Activated gamma-delta T cell treated with Interleukin-2 at 50 U/mL for 16 hours (primary cell): ENCODE data around the gene ASPRV1.

Experiments used
- DNase-seq: peaks from one replicate; pipeline ENCODE4 v3.0.0-alpha.2; 2020

ASPRV1 gene

GRCh38 chr2:69988086-69988635 lies 26.7 kb upstream of the ASPRV1 start:
- DNase-seq = no peak

DNA sequence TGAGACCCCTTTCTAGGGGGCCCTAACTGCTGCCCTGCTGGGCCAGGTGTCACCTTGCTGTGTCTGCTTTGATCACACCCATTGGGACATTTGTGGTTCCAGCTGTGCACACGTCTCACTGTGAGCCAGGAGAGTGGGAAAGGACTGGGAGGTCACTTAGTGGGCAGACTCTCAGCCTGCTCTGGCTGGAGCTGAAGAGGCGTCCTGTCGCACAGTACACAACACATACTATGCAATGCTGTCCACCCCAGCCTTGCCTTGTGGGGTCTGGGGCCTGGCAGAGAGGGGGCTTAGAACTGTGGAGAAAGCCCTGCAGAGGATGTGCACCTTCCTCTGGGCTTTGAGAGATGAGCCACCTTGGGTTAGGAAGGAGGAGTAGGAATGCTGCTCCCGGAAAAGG lies 25.3 kb upstream of the ASPRV1 start:
- no peak for DNase-seq

- no peak for DNase-seq
These were observed 24.3 kb upstream of the ASPRV1 start for GRCh38 chr2:69985688-69986087.

GRCh38 chr2:69985216-69985615 lies 23.8 kb upstream of the ASPRV1 start:
- no peak for DNase-seq

DNA sequence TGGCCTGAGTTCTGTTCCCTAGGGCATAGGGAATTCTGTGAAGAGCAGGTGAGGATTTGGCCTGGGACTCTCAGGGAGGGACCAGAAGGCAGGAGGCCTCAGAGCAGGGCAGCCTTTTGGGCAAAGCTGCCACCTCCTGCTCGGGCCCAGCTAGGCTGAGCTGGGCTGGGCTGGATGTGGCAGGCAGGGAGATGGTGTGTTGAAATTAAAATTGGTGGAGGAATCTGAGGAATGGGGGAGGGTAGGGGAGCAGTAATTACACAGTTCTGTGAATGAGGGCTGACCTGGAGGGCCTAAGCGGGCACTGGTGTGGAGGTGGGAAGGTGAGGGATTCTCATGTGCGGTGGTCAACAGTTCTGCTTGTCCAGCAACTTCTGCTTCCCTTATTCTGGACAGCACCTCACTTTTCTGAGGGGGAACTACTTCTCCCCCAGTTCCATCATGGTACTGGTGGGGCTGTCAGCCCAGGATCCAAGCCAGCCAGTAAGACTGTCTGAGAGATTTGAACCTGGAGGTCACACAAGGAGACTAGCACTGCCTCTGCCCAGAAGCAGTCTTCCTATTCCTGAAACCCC lies 22.0 kb upstream of the ASPRV1 start:
- no peak for DNase-seq

- DNase-seq = no peak
These were observed 18.7 kb upstream of the ASPRV1 start for GRCh38 chr2:69979902-69980807.

GRCh38 chr2:69977906-69978482 lies 16.6 kb upstream of the ASPRV1 start:
- no peak for DNase-seq

- DNase-seq = no peak
These were observed 15.8 kb upstream of the ASPRV1 start for GRCh38 chr2:69977186-69977585.

GRCh38 chr2:69975853-69976462 lies 14.5 kb upstream of the ASPRV1 start:
- no peak for DNase-seq

GRCh38 chr2:69975136-69975852 lies 13.9 kb upstream of the ASPRV1 start:
- no peak for DNase-seq

DNA sequence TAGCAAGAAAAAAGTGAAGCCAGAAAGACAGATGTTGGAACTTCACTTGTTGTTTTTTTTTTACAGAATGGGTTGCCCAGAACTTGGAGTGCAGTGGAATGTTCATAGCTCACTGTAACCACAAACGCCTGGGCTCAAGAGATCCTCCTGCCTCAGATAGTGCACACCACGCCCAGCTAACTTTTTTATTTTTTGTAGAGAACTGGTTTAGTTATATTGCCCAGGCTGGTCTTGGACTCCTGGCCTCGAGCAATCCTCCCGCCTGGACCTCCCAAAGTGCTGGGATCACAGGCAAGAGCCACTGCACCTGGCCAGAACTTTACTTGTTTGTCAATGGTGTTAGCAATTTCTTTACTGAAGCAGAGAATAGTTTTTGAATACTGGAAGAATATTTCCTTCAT lies 11.9 kb upstream of the ASPRV1 start:
- DNase-seq = no peak

GRCh38 chr2:69972822-69973221 lies 11.4 kb upstream of the ASPRV1 start:
- DNase-seq = no peak

GRCh38 chr2:69969991-69970390 lies 8.6 kb upstream of the ASPRV1 start:
- DNase-seq = no peak

DNA sequence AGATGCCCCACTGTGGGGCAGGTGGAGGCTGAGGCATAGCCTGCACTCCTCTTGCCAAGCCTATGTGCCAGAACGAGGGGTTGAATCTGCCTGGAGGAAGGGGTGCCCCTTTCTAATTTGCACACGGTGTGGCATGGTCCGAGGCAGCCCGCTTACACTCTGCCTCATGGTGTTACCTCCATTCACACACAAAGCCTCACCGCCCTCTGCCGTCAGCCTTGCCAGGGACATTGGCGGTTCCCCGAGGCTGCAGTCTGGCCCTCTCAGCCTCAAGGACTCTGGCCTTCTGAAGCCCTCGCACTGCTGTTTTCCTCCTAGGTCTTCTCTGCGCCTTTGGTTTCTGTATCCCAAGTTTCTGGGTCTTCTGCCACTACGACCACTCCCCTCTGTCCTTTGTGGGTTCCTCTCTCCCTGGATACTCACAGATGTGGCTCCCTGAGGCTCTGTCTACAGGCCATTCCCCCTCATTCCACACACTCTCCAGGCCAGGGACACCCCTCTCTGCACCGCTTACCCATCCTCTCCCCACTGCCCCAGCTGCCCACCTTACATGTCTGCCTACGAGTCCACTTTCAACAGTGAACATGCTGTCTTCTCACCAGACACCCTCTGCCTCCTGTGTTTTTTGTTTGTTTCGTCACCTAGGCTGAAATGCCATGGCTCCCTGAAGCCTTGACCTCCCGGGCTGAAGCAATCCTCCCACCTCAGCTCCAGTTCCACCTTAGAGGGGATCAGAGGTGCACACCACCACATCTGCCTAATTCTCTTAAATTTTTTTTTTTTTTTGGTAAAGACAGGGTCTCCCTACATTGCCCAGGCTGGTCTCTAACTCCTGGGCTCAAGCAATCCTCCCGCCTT lies 7.9 kb upstream of the ASPRV1 start:
- no peak for DNase-seq

DNA sequence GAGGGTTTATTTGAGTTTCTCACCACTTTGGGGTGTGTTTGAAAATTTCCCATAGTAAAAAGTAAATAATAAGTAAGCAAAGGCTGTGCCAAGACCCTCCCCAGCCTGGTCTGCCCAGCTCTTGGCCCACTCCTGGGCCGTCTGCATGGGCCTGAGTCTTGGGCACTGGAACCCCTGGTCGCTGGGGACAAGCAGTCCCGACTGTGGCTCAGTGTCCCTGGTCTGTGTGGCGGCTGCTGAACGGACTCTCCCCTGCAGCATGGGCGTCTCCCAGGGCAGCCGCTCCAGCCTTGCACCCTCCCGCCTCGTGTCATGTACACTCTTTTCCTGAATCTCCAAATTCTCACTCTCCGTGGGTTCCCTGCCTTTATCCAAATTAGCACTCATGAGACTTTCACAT lies 7.2 kb upstream of the ASPRV1 start:
- no peak for DNase-seq

- no peak for DNase-seq
These were observed 5.1 kb upstream of the ASPRV1 start for GRCh38 chr2:69966496-69966895.

DNA sequence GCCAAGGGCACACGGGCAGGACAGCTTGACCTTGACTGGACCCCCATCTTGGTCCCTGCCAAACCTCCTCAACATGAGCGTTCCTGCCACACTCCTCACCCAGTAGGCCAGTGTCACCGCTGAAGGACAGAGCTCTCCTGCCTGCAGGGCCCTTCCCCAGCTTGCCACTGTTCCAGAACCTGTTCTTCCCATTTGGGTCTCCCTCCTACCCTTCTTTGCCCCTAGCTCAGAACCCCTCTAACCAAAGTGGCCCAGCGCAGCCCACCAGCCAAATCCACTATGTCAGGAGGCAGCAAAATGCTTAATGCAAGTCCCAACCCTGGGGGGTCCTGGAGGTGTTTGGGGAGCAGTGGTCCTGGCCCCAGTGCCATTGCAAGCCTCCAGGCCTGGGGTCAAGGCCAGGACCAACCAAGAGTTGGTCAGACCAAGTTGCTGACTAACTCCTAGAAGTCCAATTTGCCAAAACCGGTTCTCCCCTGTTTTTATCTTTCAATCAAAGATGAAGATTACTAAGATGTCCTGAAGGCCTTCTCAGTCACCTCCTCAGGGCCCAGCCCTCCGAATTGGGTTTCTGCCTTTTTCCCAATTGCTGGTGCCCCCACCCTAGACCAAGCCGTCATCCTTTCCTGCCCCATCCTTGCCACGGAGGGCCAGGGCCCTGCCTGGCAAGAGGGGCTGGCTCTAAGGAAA lies 4.5 kb upstream of the ASPRV1 start:
- DNase-seq = no peak

GRCh38 chr2:69964353-69964841 lies 3.0 kb upstream of the ASPRV1 start:
- DNase-seq = no peak

DNA sequence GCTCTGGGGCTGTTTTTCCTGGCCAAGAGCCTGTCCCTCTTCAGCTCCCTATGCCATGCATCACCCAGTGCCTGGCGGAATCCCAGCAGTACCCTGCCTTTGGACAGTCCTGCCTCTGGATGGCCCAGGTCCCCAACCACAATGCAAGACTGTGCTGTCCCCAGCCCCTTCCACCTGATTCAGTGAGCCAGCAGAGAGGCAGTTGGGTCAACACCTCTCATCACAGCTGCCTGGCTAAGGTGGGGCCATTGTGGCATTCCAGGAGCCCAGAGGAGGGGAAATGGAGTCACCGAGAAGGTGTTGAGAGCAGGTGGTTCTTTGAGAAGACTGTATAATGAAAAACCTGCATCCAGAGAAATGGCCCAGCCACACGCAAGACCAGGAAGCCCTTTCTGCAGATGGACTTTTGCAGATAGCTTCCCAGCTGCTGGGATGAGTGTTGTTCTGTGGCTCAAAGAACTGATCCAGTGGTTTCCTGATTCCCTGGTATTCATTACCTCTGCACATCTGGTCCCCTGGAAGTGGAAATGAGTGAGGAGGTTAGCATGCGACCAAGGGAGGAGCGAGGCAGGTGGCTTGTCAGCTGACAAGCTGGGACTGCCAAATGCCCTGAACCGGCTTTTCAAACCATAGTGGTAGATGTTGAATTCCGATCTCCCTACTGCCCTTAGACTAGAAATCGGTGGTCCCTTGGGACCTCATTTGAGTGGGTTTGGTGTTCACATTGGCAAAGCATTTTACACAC lies 1.7 kb upstream of the ASPRV1 start:
- no peak for DNase-seq

DNA sequence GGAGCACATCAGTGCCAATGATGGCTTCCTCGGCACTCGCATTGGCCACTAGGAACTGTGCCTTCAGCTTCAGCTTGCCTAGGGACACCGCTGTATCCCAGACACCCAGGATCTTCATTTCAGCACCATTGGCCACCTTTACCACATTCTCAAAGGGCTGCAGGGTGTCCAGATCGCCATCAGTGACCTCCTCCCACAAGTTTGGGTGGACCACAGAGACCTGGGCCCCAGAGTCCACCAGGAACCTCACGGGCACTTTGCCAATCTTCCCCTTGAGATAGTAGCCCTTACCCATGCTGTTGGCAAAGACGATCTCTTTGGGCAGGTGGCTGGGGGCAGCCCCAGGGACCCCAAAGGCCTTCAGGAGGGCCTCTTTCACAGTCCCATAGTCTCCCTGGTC lies 610 bp downstream of the ASPRV1 start:
- DNase-seq = no peak
